Cerebellar nuclear complex (tissue), 1 donor: Measurements from ENCODE around the gene NAALADL2.

ENCODE experiments used
- DNase-seq, 2 experiments: peaks; one replicate each; lab custom pipeline; 2025; lab: John Stamatoyannopoulos, UW

Gene NAALADL2

GRCh38 chr3:175308097-175308496 lies 449.0 kb downstream of the NAALADL2 start:
- DNase-seq = no peak

GRCh38 chr3:175310046-175310445 lies 450.9 kb downstream of the NAALADL2 start:
- DNase-seq = no peak

DNA sequence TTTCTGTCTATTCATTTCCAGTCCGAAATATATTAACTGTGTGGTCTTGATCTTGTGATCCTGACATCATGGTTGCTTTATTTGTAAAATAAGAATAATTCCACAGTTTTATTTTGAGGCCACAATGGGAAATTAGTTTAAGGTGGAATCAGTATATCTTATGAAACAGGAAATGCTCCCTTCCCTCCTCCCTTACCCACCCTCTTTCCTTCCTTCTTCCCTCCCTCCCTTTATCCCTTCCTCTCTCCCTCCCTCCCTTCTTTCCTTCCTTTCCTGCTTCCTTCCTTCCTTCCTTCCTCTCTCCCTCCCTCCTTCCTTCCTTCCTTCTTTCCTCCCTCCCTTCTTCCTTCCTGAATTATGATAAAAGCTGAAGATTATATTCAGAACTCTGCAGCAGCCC lies 452.3 kb downstream of the NAALADL2 start:
- DNase-seq = no peak

GRCh38 chr3:175311946-175312345 lies 452.8 kb downstream of the NAALADL2 start:
- no peak for DNase-seq

- no peak for DNase-seq
Measured at GRCh38 chr3:175312791-175313190, 453.7 kb downstream of the NAALADL2 start.

- DNase-seq = no peak
Measured at GRCh38 chr3:175316799-175317198, 457.7 kb downstream of the NAALADL2 start.

DNA sequence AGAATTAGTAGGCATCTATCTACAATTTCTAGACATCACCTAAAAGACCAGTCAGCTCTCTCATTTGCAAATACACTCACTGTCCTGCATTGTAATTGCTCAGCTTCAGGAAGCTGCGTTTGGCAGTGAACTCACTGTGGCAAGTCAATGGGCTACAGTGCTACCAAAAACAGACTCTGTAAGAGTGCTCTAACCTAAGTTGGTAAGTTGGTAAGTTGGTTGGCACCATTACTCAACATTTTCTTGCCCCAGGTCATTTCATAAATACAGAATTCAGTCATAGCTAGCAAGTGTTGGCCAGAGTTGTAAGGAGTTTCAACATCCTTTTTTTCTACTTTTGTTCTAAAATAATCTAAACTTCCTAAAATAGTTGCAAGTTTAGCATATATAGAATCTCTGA lies 466.3 kb downstream of the NAALADL2 start:
- DNase-seq = no peak

- DNase-seq = no peak
Measured at GRCh38 chr3:175326041-175326440, 466.9 kb downstream of the NAALADL2 start.

DNA sequence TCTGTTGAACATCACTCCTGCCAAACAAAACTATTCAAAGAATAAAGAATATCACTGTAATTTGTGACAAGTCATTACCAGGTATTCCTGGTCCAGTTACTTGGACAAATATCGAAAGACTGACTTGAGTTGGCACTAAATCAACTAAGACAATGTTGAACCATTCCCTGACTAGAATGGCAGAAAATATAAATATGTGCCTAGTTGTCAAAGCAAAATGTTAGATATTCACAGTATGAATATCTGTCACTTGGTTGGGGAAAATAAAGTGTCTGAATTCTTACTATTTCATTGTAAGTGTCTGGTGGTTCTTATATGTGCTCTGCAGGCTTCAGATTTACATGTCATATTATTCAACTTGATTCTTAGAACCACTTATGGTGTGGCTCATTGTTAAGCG lies 470.2 kb downstream of the NAALADL2 start:
- DNase-seq = no peak

DNA sequence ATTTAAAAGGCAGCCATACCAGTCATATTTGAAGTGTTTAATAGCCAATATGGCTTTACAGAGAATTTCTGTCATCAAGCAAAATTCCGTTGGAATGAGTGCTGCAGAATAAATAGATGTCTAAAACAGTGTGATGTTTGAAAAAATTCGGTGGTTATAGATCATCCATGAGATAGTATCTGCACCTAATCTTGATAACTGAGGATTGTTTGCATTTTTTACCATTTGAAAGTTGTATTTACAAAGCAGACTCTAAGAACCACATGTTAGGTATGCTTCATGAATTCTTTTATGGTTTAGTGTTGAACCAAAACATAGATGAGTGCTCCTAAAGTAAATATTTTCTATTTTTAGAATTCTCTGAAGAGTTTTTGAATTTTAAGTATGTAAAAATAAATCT lies 476.1 kb downstream of the NAALADL2 start:
- DNase-seq = no peak

DNA sequence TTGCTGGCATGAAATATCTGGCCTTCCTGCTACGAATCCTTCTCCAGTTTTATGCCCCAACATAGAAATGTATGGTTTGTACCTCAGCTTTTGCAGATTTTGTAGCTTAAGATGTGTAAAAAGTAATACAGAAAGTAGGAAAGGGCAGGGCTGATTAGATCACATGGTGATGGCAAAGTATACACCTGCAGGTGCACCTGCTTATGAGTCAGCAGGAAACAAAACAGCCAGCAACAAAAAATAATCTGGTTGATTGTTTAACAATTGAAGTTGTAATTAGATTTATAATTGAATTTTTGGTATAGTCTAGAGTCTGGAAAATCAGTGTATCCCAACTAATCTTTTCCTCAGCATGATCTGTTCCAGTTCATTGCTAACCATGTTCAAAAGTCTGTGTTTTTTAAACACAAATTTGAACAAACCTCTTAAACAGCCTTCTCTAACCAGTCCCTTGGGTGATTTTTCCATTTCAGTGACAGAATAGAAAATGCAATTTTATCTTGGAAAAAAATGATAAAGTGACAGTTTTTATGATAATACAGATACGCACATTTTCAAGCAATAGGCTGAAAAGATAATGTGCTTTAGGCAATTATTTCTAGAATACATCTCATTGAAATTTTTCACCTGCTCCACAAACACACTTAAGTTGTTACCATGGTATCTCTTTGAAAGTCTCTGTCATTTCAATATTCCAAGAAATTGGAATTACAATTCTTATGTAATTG lies 477.4 kb downstream of the NAALADL2 start:
- DNase-seq = no peak

GRCh38 chr3:175337631-175338030 lies 478.5 kb downstream of the NAALADL2 start:
- DNase-seq = no peak

- no peak for DNase-seq
Measured at GRCh38 chr3:175338775-175339535, 479.8 kb downstream of the NAALADL2 start.

DNA sequence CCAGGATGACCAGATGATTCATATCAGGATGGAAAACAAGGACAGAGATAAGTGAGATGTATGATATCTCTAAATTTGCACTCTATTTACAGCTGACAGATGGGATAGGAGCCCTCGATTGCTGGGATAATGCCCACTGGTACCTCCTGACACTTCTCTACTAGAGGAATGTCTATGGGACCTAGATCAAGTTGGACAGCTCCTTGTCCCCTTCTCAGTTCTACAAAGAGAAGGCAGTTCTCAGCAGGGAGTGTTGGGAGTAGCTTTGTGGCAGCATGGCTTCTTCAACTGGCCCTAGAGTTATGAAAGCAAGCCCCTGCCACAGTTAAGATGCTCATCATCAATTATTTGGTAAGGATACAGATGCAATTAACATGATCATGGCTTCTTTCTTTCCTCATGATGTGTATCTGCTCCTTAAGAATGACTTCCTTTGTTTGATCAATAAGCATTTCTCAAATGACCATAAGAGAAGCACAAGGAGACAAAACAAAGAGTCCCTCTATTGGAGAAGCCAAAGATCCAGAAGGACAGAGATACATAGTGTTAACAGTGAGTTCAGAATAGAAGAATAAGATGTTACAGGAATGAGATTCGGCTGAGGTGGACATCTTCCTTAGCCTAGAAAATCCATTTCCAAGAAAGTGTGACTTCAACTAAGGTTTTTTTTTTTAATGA lies 481.3 kb downstream of the NAALADL2 start:
- no peak for DNase-seq

DNA sequence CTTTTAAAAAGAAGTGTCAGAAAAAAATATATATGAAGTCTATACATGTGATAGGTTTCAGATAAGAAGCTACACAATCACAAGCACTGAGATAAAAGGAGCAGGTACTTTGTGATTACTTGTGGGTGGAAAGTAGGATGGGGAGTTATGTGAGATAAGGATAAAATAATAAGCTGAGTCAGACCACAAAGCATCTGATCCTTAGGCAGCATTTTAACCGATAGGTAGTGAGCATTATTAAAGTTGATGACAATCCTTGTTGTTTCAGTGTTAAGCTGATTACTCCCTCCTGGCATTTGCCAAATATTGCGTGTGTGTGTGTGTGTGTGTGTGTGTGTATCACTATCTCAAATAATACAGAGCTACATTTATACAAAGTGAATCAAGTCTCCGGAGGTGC lies 483.1 kb downstream of the NAALADL2 start:
- DNase-seq = no peak

- no peak for DNase-seq
Measured at GRCh38 chr3:175343946-175344345, 484.8 kb downstream of the NAALADL2 start.

DNA sequence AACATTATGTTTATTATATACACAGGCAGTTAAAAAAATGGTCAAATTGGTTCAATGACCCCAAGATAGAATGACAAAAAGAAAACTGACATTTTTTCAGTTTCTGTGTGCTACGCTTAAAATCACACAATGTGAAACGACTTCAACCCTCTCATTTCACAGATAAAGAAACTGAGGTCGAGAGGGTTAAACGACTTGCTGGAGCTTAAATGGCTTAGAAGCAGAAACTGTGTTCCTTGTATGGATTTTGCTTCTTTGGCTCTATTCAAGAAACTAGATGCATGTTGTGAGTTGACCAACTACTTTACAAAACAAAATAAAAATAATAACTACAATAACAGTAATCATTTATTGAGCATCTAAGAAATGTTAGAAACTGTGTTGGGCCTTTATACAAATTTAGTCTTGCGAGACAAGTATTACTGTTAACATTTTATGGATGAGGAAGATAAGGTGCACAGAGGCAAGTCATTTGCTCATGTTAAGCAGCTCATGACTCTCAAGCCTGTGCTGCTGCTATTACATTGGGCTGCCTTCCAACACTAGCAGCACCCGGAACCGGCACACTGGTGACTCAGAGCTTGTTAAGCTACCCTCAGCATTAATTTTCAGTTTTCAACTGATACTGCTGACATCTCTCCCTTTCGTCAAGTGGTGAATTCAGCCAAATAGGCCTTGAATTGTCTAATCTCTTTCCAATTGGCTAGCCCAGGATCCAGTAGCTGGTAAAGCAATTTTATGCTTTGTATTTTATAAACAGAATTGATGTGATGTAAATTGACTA lies 487.6 kb downstream of the NAALADL2 start:
- no peak for DNase-seq

DNA sequence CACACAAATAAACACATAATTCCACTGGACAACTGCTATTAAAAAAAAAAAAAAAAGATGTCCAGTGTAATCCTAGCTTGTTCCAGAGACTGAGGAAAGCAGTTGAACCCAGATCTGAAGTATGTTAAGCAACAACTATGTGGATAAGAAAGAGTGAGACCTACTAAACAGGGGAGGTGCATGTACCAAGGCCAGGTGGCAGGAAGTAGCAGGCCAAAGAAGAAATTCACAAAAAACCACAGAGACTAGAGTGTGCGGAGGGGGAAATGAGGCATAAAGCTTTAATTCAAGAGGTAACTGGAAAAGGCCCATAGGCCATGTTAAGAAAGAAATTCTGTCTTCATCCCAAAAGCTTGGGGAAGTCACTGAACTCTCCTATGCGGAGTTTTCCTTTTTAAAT lies 490.0 kb downstream of the NAALADL2 start:
- DNase-seq = no peak

- DNase-seq = no peak
Measured at GRCh38 chr3:175355801-175356335, 496.7 kb downstream of the NAALADL2 start.

DNA sequence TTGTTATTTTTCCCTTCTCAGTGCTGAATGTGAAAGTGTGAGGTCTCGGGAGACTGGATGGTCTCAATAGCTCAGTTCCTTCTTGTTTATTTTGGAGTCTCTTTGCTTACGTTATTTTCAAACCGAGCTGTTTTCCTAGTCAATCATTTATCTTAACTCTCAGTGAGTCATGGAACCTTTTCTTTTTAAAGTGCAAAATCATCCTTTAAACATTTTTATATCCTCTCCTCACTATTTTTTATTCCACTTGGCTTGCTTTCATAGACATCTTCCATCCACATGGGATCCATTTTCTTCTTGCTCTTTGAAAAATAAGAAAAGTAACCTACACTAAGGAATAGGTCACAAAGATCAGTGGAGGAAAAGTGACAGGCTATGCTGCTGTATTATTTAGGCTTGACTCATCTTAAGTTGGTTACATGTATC lies 497.8 kb downstream of the NAALADL2 start:
- no peak for DNase-seq

DNA sequence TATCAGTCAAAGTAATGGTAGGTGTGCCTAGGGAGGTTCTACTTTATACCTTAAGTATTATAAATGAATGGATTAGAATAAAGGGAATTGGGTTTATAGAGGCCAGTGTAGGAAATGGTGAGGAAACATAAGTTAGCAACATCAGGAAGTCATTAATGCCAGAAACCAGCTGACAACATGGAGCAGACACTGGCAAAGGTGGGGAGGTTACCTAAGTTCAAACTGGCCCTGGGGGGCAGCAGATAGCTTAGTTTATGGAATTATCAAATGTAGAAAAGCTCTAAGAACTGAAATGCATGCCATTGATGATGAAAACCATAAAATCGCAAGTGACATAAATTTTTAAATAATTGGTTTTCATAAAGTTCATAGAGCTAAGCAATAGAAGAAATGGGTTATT lies 498.6 kb downstream of the NAALADL2 start:
- DNase-seq = no peak

DNA sequence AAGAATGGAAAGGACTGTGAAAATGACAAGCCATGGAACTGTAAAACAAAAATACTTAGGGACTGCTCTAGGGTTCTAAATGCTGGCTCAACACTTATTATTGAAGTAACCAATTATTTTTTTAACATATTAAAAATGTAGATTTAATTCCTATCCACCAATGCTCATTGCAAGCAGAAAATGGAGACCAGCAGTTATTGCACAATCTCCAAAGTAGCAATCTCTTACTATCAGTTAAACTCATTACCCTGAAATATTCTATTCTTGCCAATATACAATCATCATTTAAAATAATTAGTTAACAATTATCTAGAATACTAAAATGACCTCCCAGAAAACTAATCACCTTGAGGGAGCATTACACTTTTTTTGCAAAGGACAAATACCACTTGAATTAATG lies 499.8 kb downstream of the NAALADL2 start:
- DNase-seq = no peak
